Keratinocyte (primary cell): Measurements from ENCODE around the gene RAI1. TPM values are rescaled to one million over a fixed set of nuclear protein-coding genes. Genes with fewer than 3 reads are reported as not detected.

ENCODE experiments used
- DNase-seq: peaks from one replicate; pipeline ENCODE4 v3.0.0-alpha.2; 2011; ENCODE audit warnings: low read depth, missing footprints, low spot score
- FAIRE-seq: peaks from 2 replicates; lab custom pipeline; 2011; peaks lifted over from hg19 to GRCh38; lab: Jason Lieb, UNC
- H2AFZ ChIP-seq: 2 replicates; pipeline ENCODE4 v1.6.0; 2012; ENCODE audit warnings: low read length, control low read depth, inconsistent platforms; ENCODE audit not compliant: control insufficient read depth
- H3K27ac ChIP-seq: 2 replicates; pipeline ENCODE4 v1.5.1; 2011; ENCODE audit warnings: low read length; ENCODE audit not compliant: control insufficient read depth, insufficient read depth
- H3K27me3 ChIP-seq: 3 replicates; pipeline ENCODE4 v1.6.0; 2011; ENCODE audit warnings: low read length; ENCODE audit not compliant: control insufficient read depth, insufficient read depth; ENCODE audit errors: extremely low read depth
- H3K36me3 ChIP-seq, 2 experiments: 2 replicates in 1 of 2; 3 replicates in 1 of 2; pipeline ENCODE4 v1.5.1; 2011; ENCODE audit warnings: low read length in 2 of 2, mild to moderate bottlenecking in 1 of 2; ENCODE audit not compliant: control insufficient read depth in 2 of 2, insufficient read depth in 2 of 2; ENCODE audit errors: extremely low read depth in 1 of 2
- H3K4me1 ChIP-seq: 3 replicates; pipeline ENCODE4 v1.5.1; 2011; ENCODE audit warnings: low read length; ENCODE audit not compliant: control insufficient read depth, insufficient read depth; ENCODE audit errors: extremely low read depth
- H3K4me2 ChIP-seq: 3 replicates; pipeline ENCODE4 v1.6.0; 2011; ENCODE audit warnings: low read depth, low read length; ENCODE audit not compliant: control insufficient read depth, insufficient read depth; ENCODE audit errors: extremely low read depth
- H3K4me3 ChIP-seq, 3 experiments: fragments of 200-600 bp in 1 of 3; sonication (generic) in 1 of 3; 2 replicates in 2 of 3; 3 replicates in 1 of 3; pipeline ENCODE4 v1.5.1; 2011 to 2016; ENCODE audit warnings: low read length in 3 of 3, mild to moderate bottlenecking in 3 of 3, control low read depth in 2 of 3, inconsistent platforms in 1 of 3, low read depth in 1 of 3, mixed read lengths in 1 of 3, mixed run types in 1 of 3, moderate library complexity in 1 of 3; ENCODE audit not compliant: control insufficient read depth in 2 of 3, insufficient read depth in 2 of 3; ENCODE audit errors: extremely low read depth in 1 of 3
- H3K79me2 ChIP-seq: 2 replicates; pipeline ENCODE4 v1.6.0; 2012; ENCODE audit warnings: low read length; ENCODE audit not compliant: control insufficient read depth, insufficient read depth
- H3K9ac ChIP-seq: 3 replicates; pipeline ENCODE4 v1.6.0; 2011; ENCODE audit warnings: low read length; ENCODE audit not compliant: control insufficient read depth, insufficient read depth; ENCODE audit errors: extremely low read depth
- H3K9me1 ChIP-seq: 3 replicates; pipeline ENCODE4 v1.6.0; 2011; ENCODE audit warnings: low read length; ENCODE audit not compliant: control insufficient read depth, insufficient read depth; ENCODE audit errors: extremely low read depth
- H3K9me3 ChIP-seq: 2 replicates; pipeline ENCODE4 v1.5.1; 2012; ENCODE audit warnings: low read depth, low read length; ENCODE audit not compliant: control insufficient read depth
- H4K20me1 ChIP-seq: 3 replicates; pipeline ENCODE4 v1.6.0; 2011; ENCODE audit warnings: low read length; ENCODE audit not compliant: control insufficient read depth, insufficient read depth; ENCODE audit errors: extremely low read depth
- EZH2 ChIP-seq: IDR thresholded peaks from one replicate; pipeline ENCODE4 v1.6.1; 2012; ENCODE audit warnings: inconsistent platforms, mild to moderate bottlenecking, low read length, moderate library complexity
- dilution Hi-C: fragments of 300-500 bp; cut with MboI; formaldehyde crosslinking; loops from one replicate; pipeline ENCODE4 v1.7.0; 2020; ENCODE audit warnings: low sequenced_read_pairs; ENCODE audit not compliant: extremely low pct_ligation_motif_present
- polyA plus RNA-seq, 5 experiments: library from polyadenylated mRNA; depleted of rRNA in 3 of 5; stranded (reverse) in 3 of 5; stranded (forward) in 1 of 5; unstranded in 1 of 5; fragments of >200 nt; gene quantifications; 1 replicate in 1 of 5; 2 replicates in 3 of 5; 3 replicates in 1 of 5; pipeline versions ENCODE4 v1.2.1 to v1.2.3, GENCODE V29; 2011 to 2012; ENCODE audit warnings: missing spikeins in 2 of 5, low read depth in 1 of 5, low replicate concordance in 1 of 5
- TF ChIP-seq, protein P1 (sequence below), 3 experiments: IDR thresholded peaks in 1 of 3; conservative IDR thresholded peaks in 1 of 3; optimal IDR thresholded peaks in 1 of 3; 2 replicates in 2 of 3; 3 replicates in 1 of 3; pipeline versions ENCODE3 to v1.5.1; 2011; ENCODE audit warnings: low read length in 3 of 3, mild to moderate bottlenecking in 3 of 3, moderate library complexity in 2 of 3, control low read depth in 1 of 3, inconsistent platforms in 1 of 3; ENCODE audit not compliant: insufficient read depth in 2 of 3; ENCODE audit errors: extremely low read depth in 1 of 3

The RAI1 gene
- polyA plus RNA-seq, 1 donor (not counting 4 experiments of a cell fraction or from before 2014, with no cell fraction given), result 2.6 TPM

DNA sequence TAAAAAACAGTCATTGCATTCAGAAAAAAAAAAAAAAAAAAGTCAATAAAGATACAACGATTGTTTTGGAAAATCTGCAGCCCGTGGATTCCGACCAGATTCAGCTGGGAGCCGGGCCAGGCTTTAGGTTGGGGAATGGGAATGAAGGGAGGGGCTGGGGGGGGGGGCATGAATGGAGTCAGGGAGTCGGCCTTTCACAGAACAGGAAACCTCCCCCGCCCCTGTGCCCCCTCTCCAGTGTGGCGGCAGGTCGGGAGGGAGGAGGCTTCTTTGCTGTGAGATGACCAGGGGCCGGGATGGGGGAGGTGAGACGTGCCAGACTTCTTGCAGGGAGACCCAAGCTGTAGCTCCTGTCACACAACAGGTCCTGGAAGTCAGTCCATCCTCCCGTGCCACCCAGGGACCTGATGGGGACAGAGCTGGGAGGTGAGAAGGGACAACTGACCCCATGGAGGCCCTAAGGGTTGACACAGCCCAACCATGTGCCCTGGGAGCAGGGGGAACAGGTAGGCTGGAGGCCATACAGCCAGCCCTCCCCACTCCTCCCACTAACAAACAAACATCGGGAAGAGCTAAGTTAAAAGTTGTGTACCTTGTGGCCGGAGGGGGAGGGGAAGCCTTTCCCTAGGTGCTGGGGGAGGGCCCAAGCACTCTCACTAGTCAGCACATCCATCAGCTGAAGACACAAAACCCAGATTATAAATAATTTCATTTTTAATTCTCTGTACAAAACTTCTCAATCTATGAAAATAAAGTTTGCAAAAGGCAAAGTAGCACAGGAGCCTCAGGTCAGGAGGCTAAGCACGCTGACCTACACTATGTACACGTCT is 130.3 kb downstream of the RAI1 start:
- peaks cover 3% of the 10 kb centered on the region for H3K79me2 ChIP-seq
- H3K9me1 ChIP-seq, result no peaks in the 10 kb centered on the region
- H3K36me3 ChIP-seq, result peaks cover 30 to 36% of the 10 kb centered on the region in 2 experiments
- H3K4me2 ChIP-seq, result no peak overlapping the region
- peaks cover 22% of the 10 kb centered on the region for H4K20me1 ChIP-seq
- H2AFZ ChIP-seq, result no peak overlapping the region
- TF ChIP-seq, protein P1, sequence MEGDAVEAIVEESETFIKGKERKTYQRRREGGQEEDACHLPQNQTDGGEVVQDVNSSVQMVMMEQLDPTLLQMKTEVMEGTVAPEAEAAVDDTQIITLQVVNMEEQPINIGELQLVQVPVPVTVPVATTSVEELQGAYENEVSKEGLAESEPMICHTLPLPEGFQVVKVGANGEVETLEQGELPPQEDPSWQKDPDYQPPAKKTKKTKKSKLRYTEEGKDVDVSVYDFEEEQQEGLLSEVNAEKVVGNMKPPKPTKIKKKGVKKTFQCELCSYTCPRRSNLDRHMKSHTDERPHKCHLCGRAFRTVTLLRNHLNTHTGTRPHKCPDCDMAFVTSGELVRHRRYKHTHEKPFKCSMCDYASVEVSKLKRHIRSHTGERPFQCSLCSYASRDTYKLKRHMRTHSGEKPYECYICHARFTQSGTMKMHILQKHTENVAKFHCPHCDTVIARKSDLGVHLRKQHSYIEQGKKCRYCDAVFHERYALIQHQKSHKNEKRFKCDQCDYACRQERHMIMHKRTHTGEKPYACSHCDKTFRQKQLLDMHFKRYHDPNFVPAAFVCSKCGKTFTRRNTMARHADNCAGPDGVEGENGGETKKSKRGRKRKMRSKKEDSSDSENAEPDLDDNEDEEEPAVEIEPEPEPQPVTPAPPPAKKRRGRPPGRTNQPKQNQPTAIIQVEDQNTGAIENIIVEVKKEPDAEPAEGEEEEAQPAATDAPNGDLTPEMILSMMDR (optimal IDR thresholded peaks at IDR 0.05 in 1 of 3, IDR thresholded peaks at IDR 0.05 in 1 of 3, conservative IDR thresholded peaks at IDR 0.05 in 1 of 3; ENCODE audit: extremely low read depth in 1 of 3, insufficient read depth in 2 of 3, low read length in 3 of 3), result no peak
- dilution Hi-C loops, result no loop called here
- H3K27me3 ChIP-seq, result no peaks in the 10 kb centered on the region
- no peak overlapping the region for H3K27ac ChIP-seq
- peaks cover 7% of the 10 kb centered on the region for H3K4me1 ChIP-seq
- no peaks in the 10 kb centered on the region for H3K9me3 ChIP-seq
- DNase-seq, result no peak
- H3K4me3 ChIP-seq, result no peak overlapping the region
- FAIRE-seq, result no peak
- H3K9ac ChIP-seq, result no peak overlapping the region

DNA sequence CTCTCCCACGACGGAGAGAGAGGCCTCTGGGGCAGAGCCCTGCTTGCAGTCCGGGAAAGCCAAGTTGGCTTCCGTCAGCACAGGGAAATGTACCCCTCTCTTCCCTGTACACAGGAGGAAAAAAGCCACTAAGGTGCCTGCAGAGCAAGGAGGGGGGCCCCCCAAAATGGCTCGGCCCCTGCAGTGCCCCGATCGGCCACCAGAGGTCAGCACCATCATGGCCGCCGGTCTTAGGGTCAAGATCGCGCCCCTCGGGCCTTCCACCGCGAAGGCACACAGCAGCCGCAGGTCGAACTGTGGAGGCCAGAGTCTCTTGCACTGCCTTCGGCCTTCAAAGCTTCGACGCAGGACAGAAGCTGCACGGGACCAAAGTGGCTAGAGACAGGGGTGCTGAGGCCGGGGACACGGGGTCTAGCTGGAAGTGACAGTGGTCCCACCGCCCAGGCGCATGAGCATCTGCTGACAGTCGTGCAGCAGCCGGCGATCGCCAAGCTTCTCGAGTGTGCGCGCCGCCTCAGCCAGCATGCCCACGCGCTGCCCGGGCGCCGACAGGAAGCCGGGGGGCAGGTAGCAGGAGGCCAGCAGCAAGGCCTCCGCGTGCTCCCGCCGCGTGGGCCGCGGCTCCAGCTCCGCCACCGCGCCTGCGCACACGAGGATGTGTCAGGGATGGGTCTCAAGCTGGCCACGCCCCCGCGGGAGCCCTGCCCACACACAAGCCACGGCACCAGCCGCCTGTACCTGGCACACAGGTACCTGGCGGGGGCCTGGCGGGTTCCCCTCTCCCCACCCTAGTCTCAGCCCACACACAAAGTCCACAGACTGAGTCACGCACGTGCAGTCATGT is 131.2 kb downstream of the RAI1 start:
- no peaks in the 10 kb centered on the region for H3K27me3 ChIP-seq
- H4K20me1 ChIP-seq, result peaks cover 22% of the 10 kb centered on the region
- H3K9me1 ChIP-seq, result no peaks in the 10 kb centered on the region
- no peak overlapping the region for H3K4me2 ChIP-seq
- TF ChIP-seq, protein P1 (optimal IDR thresholded peaks at IDR 0.05 in 1 of 3, IDR thresholded peaks at IDR 0.05 in 1 of 3, conservative IDR thresholded peaks at IDR 0.05 in 1 of 3; ENCODE audit: extremely low read depth in 1 of 3, insufficient read depth in 2 of 3, low read length in 3 of 3), result peak; percentile 84 to 94 (median 86)
- no peak for TF ChIP-seq EZH2
- no peaks in the 10 kb centered on the region for H3K9me3 ChIP-seq
- H3K27ac ChIP-seq, result no peak overlapping the region
- H3K4me3 ChIP-seq, result no peak overlapping the region
- FAIRE-seq (no peak), DNase-seq (no peak)
- dilution Hi-C loops, result no loop called here
- no peak overlapping the region for H3K9ac ChIP-seq
- H3K4me1 ChIP-seq, result peaks cover 7% of the 10 kb centered on the region
- peaks cover 3% of the 10 kb centered on the region for H3K79me2 ChIP-seq
- no peak overlapping the region for H2AFZ ChIP-seq
- peaks cover 39 to 42% of the 10 kb centered on the region in 2 experiments for H3K36me3 ChIP-seq
